H9 (cell line): ENCODE data around the gene FBLN2. TPM values are rescaled to one million over a fixed set of nuclear protein-coding genes. Genes with fewer than 3 reads are reported as not detected.

Experiments
- DNase-seq: peaks from one replicate; pipeline ENCODE4 v3.0.0-alpha.2; 2017
- H2AFZ ChIP-seq: one replicate; pipeline ENCODE4 v1.6.1; 2013; ENCODE audit warnings: mild to moderate bottlenecking, low read length, control low read depth, moderate library complexity
- H2AK5ac ChIP-seq: 2 replicates; pipeline ENCODE4 v1.6.1; 2013; ENCODE audit warnings: low read length, control low read depth, mixed read lengths; ENCODE audit not compliant: insufficient read length
- H2BK120ac ChIP-seq: one replicate; pipeline ENCODE4 v1.6.1; 2013; ENCODE audit warnings: low read depth, mild to moderate bottlenecking, low read length, control low read depth, inconsistent platforms; ENCODE audit not compliant: poor library complexity, severe bottlenecking
- H2BK12ac ChIP-seq: 2 replicates; pipeline ENCODE4 v1.6.1; 2013; ENCODE audit warnings: low read length, control low read depth, mixed read lengths, low read depth; ENCODE audit not compliant: insufficient read length
- H2BK15ac ChIP-seq: 2 replicates; pipeline ENCODE4 v1.6.1; 2013; ENCODE audit warnings: low read depth, low read length, control low read depth
- H2BK20ac ChIP-seq: one replicate; pipeline ENCODE4 v1.6.1; 2013; ENCODE audit warnings: low read depth, mild to moderate bottlenecking, low read length, control low read depth, inconsistent platforms; ENCODE audit not compliant: poor library complexity, severe bottlenecking
- H2BK5ac ChIP-seq: 2 replicates; pipeline ENCODE4 v1.6.1; 2013; ENCODE audit warnings: low read length, control low read depth, mixed read lengths; ENCODE audit not compliant: insufficient read length
- H3K14ac ChIP-seq: 2 replicates; pipeline ENCODE4 v1.6.1; 2013; ENCODE audit warnings: low read length, control low read depth; ENCODE audit not compliant: insufficient read depth
- H3K18ac ChIP-seq: 2 replicates; pipeline ENCODE4 v1.6.1; 2013; ENCODE audit warnings: low read depth, mild to moderate bottlenecking, mixed read lengths, low read length, control low read depth; ENCODE audit not compliant: insufficient read length
- H3K23ac ChIP-seq: 2 replicates; pipeline ENCODE4 v1.6.1; 2013; ENCODE audit warnings: low read length, control low read depth, mixed read lengths, low read depth; ENCODE audit not compliant: insufficient read length
- H3K23me2 ChIP-seq: 2 replicates; pipeline ENCODE4 v1.6.1; 2013; ENCODE audit warnings: low read depth, mild to moderate bottlenecking, mixed read lengths, low read length, control low read depth; ENCODE audit not compliant: insufficient read length, poor library complexity, severe bottlenecking
- H3K27ac ChIP-seq: 2 replicates; pipeline ENCODE4 v1.5.1; 2013; ENCODE audit warnings: low read length, control low read depth, mixed read lengths, low read depth; ENCODE audit not compliant: insufficient read length
- H3K27me3 ChIP-seq: 2 replicates; pipeline ENCODE4 v1.6.1; 2013; ENCODE audit warnings: low read length, control low read depth, inconsistent platforms; ENCODE audit not compliant: insufficient read depth
- H3K4ac ChIP-seq: 2 replicates; pipeline ENCODE4 v1.6.1; 2013; ENCODE audit warnings: low read depth, mild to moderate bottlenecking, control low read depth, inconsistent platforms, low read length, moderate library complexity
- H3K4me1 ChIP-seq: 2 replicates; pipeline ENCODE4 v1.6.1; 2013; ENCODE audit warnings: low read length, control low read depth, inconsistent platforms; ENCODE audit not compliant: insufficient read depth
- H3K4me2 ChIP-seq: 2 replicates; pipeline ENCODE4 v1.6.1; 2013; ENCODE audit warnings: low read length, control low read depth, mixed read lengths; ENCODE audit not compliant: insufficient read length, insufficient read depth
- H3K56ac ChIP-seq: 2 replicates; pipeline ENCODE4 v1.6.1; 2013; ENCODE audit warnings: low read depth, mild to moderate bottlenecking, mixed read lengths, low read length, control low read depth; ENCODE audit not compliant: insufficient read length
- H3K79me1 ChIP-seq: 2 replicates; pipeline ENCODE4 v1.6.1; 2013; ENCODE audit warnings: low read depth, mild to moderate bottlenecking, moderate library complexity, low read length, control low read depth, inconsistent platforms; ENCODE audit not compliant: insufficient read depth, poor library complexity, severe bottlenecking
- H3K79me2 ChIP-seq: 2 replicates; pipeline ENCODE4 v1.6.1; 2013; ENCODE audit warnings: low read length, control low read depth, inconsistent platforms; ENCODE audit not compliant: insufficient read depth
- H3K9ac ChIP-seq: 2 replicates; pipeline ENCODE4 v1.6.1; 2013; ENCODE audit warnings: low read length, control low read depth, mixed read lengths; ENCODE audit not compliant: insufficient read length; ENCODE audit errors: extremely low read depth
- H3K9me3 ChIP-seq: one replicate; pipeline ENCODE4 v1.6.1; 2013; ENCODE audit warnings: low read depth, low read length, inconsistent platforms; ENCODE audit not compliant: control insufficient read depth
- H3T11ph ChIP-seq: one replicate; pipeline ENCODE4 v1.6.1; 2013; ENCODE audit warnings: mild to moderate bottlenecking, low read length, control low read depth, inconsistent platforms
- H4K20me1 ChIP-seq: one replicate; pipeline ENCODE4 v1.6.1; 2013; ENCODE audit not compliant: control insufficient read depth, insufficient read length, insufficient read depth
- H4K5ac ChIP-seq: 2 replicates; pipeline ENCODE4 v1.6.1; 2013; ENCODE audit warnings: low read depth, mild to moderate bottlenecking, mixed read lengths, low read length, control low read depth; ENCODE audit not compliant: insufficient read length
- H4K8ac ChIP-seq: replicated peaks from 2 replicates; pipeline ENCODE4 v1.6.1; 2013; ENCODE audit warnings: low read length, control low read depth, mixed read lengths, low read depth; ENCODE audit not compliant: insufficient read length
- H4K91ac ChIP-seq: 2 replicates; pipeline ENCODE4 v1.6.1; 2013; ENCODE audit warnings: low read depth, mild to moderate bottlenecking, moderate library complexity, mixed read lengths, low read length, control low read depth; ENCODE audit not compliant: insufficient read length
- H3K27ac Mint-ChIP-seq, 3 experiments: 2 replicates in 2 of 3; 3 replicates in 1 of 3; pipeline ENCODE4 v1.8.0; 2020 to 2021; ENCODE audit warnings: mixed read lengths in 3 of 3, mild to moderate bottlenecking in 1 of 3, moderate library complexity in 1 of 3
- H3K27me3 Mint-ChIP-seq: 2 replicates; pipeline ENCODE4 v1.8.0; 2021; ENCODE audit warnings: low read depth, mild to moderate bottlenecking, moderate library complexity, mixed read lengths
- H3K36me3 Mint-ChIP-seq, 3 experiments: 2 replicates in 2 of 3; 3 replicates in 1 of 3; pipeline ENCODE4 v1.8.0; 2020 to 2021; ENCODE audit warnings: low read depth in 3 of 3, mixed read lengths in 3 of 3; ENCODE audit not compliant: insufficient read depth in 1 of 3
- H3K4me1 Mint-ChIP-seq, 2 experiments: 2 replicates each; pipeline ENCODE4 v1.8.0; 2020; ENCODE audit warnings: mixed read lengths in 2 of 2
- H3K4me3 Mint-ChIP-seq, 2 experiments: 2 replicates in 1 of 2; 3 replicates in 1 of 2; pipeline ENCODE4 v1.8.0; 2020 to 2021; ENCODE audit warnings: mild to moderate bottlenecking in 2 of 2, mixed read lengths in 2 of 2, moderate library complexity in 1 of 2
- H3K9me3 Mint-ChIP-seq, 2 experiments: 2 replicates in 1 of 2; 3 replicates in 1 of 2; pipeline ENCODE4 v1.8.0; 2020; ENCODE audit warnings: mild to moderate bottlenecking in 2 of 2, mixed read lengths in 2 of 2, moderate library complexity in 1 of 2
- CTCF ChIP-seq: fragments of 200-600 bp; sonication (generic); conservative IDR thresholded peaks from 3 replicates; pipeline ENCODE4 v1.8.0; 2021; ENCODE audit warnings: antibody characterized with exemption, mild to moderate bottlenecking
- WGBS: extraction: QIAGEN DNeasy Blood & Tissue Kit; methylation state at CpG from one replicate; pipeline ENCODE4 v1.1.7; 2013; ENCODE audit warnings: missing lambda C conversion rate, low lambda C conversion rate, mixed read lengths; ENCODE audit not compliant: insufficient read length; ENCODE audit errors: extremely low coverage; 5-methylcytosine and 5-hydroxymethylcytosine counted together
- total RNA-seq: library from RNA; stranded (reverse); gene quantifications from 2 replicates; pipeline ENCODE4 v1.2.1, GENCODE V29; 2021

FBLN2 gene
- total RNA-seq, 1 experiment from 2014 or later, result 11.8 TPM

DNA sequence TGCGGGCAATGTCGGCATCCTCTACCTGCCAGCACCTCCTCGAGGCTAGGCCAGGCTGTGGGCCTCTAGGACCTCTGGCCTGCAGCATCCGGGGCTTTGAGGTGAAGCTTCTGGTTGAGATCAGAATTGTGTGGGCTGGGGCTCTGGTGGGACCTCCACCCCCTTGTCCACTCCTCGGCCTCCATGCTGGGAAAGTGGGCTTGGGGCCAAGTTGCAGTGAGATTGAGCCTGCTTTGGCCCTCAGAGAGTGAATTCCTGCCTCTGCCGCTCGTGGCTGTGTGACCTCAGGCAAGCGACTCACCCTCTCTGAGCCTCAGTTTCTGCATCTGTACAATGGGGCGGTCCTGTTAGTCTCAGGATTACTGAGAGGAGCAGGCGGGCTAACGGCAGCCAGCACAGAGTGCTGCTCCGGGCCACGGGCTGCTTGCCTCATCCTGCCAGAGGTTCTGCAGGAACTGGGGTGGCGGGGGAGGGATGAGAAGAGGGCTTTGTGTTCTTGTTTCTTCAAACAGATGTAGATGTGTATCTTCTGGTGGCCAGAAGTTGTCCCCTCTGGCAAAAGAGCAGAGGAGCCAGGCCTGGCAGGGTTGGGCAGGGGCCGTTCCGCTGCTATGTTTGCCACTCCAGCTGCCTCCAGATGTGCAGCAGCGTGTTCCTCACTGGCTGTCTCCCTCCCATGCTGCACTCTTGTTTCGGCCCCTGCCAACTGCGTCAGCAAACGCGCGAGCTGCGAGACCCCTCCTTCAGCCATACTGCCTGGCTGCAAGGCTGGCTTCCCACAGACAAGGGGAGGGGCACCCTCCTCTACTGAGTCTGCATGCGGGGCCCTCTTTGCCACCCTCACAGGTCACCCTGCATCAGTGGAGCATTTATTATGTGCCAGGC is 33.7 kb downstream of the FBLN2 start:
- Histone ChIP-seq H4K8ac (no peak overlapping the region), H3K79me1 (no peaks in the 10 kb centered on the region), H3K79me2 (no peaks in the 10 kb centered on the region), H3K27me3 (no peaks in the 10 kb centered on the region), H3K23ac (no peak overlapping the region), H3K4me2 (no peak overlapping the region), H3K9me3 (no peaks in the 10 kb centered on the region), H4K5ac (no peak overlapping the region), H3K23me2 (no peaks in the 10 kb centered on the region), H3K4ac (no peak overlapping the region), H2BK12ac (no peak overlapping the region), H2BK15ac (no peak overlapping the region), H3T11ph (no peak overlapping the region), H2BK20ac (no peak overlapping the region), H3K56ac (no peak overlapping the region), H3K27ac (no peak overlapping the region), H4K91ac (no peak overlapping the region), H3K9ac (no peak overlapping the region), H2BK5ac (no peak overlapping the region), H4K20me1 (no peaks in the 10 kb centered on the region), H2AFZ (no peak overlapping the region), H2BK120ac (no peak overlapping the region), H3K18ac (no peak overlapping the region), H3K14ac (no peak overlapping the region; the same call in 1 of the 2 replicates), H2AK5ac (no peak overlapping the region), H3K4me1 (no peaks in the 10 kb centered on the region; the same call in 1 of the 2 replicates)
- no peaks in the 10 kb centered on the region; the same call in 1 of the 2 replicates for H3K27me3 Mint-ChIP-seq
- H3K4me3 Mint-ChIP-seq, result no peak overlapping the region
- no peak for DNase-seq
- no peaks in the 10 kb centered on the region for H3K9me3 Mint-ChIP-seq
- WGBS, result no CpG with 5 or more reads among the region's 24 CpGs
- H3K36me3 Mint-ChIP-seq, result no peaks in the 10 kb centered on the region
- TF ChIP-seq CTCF, result no peak
- no peak overlapping the region for H3K27ac Mint-ChIP-seq
- peaks cover 4 to 13% of the 10 kb centered on the region in 2 experiments for H3K4me1 Mint-ChIP-seq
